Measurements from ENCODE around the gene NDUFA12.

Gene NDUFA12

DNA sequence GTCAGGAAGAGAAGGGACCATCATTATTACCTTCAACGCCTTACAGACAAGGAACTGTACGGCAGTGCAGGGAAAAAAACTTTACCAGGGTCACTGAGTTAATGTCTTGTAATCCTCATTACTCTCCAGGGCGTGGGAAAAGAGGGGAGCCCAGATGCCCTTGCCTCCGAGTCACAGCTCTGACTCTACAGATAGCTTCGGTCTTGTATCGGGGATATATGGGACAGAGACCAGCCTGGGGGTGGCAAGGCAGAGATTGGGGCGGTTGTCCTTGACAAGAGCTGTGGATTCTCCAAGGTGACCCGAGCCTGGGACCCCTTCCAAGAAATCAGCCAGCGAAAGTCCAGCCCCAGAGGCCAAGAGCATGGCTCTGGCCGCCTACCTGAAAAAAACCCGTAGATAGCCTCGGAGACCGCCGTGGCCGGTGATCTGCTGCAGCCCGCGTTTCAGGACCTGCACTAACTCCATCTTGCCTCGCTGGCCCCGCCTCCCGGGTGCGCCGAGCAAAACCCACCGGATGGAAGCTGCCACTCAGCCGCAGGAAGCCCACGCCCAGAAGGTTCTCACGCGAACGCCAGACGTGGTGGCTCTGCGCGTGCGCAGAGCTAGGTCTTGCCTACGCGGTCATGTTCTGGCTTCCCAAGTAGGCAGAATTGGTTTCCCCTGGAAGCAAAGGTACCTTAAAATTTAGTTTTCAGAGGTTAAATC is at the start of gene NDUFA12:
Gene NDUFA12 (minus strand): TSS at position 485 of the 708 bp plus-strand sequence. CDS start 17 bp downstream, at position 468.
- Histone ChIP-seq H3K9ac (ENCODE audit: low read length) (peak within 1 kb of the TSS; percentile 89), H3K9me3 (ENCODE audit: control insufficient read depth, insufficient read depth, low read depth, low read length) (peaks cover 12% of the 10 kb centered on the region; the same call in 1 of the 2 replicates), H3K4me3 (ENCODE audit: low read depth, low read length) (peak within 1 kb of the TSS; percentile 95), H3K27me3 (ENCODE audit: control insufficient read depth, insufficient read depth, low read length) (no peaks in the 10 kb centered on the region), H3K4me1 (ENCODE audit: control insufficient read depth, insufficient read depth, low read length) (no peaks in the 10 kb centered on the region), H3K27ac (ENCODE audit: low read depth, low read length) (peak within 1 kb of the TSS; percentile 71; the same call in 1 of the 2 replicates), H3K36me3 (ENCODE audit: control insufficient read depth, insufficient read depth, low read length) (peaks cover 16% of the 10 kb centered on the region)

GRCh38 chr12:95051241-95051640 is 47.7 kb upstream of the NDUFA12 start:
- Histone ChIP-seq H3K9ac (ENCODE audit: low read length) (no peak overlapping the region), H3K9me3 (ENCODE audit: control insufficient read depth, insufficient read depth, low read depth, low read length) (no peaks in the 10 kb centered on the region), H3K4me1 (ENCODE audit: control insufficient read depth, insufficient read depth, low read length) (no peaks in the 10 kb centered on the region), H3K4me3 (ENCODE audit: low read depth, low read length) (no peak overlapping the region), H3K27me3 (ENCODE audit: control insufficient read depth, insufficient read depth, low read length) (no peaks in the 10 kb centered on the region), H3K27ac (ENCODE audit: low read depth, low read length) (no peak overlapping the region), H3K36me3 (ENCODE audit: control insufficient read depth, insufficient read depth, low read length) (peaks cover 85% of the 10 kb centered on the region)

- Histone ChIP-seq H3K4me3 (ENCODE audit: low read depth, low read length) (no peak overlapping the region), H3K36me3 (ENCODE audit: control insufficient read depth, insufficient read depth, low read length) (peaks cover 83% of the 10 kb centered on the region), H3K9me3 (ENCODE audit: control insufficient read depth, insufficient read depth, low read depth, low read length) (no peaks in the 10 kb centered on the region), H3K27me3 (ENCODE audit: control insufficient read depth, insufficient read depth, low read length) (no peaks in the 10 kb centered on the region), H3K9ac (ENCODE audit: low read length) (no peak overlapping the region), H3K27ac (ENCODE audit: low read depth, low read length) (no peak overlapping the region), H3K4me1 (ENCODE audit: control insufficient read depth, insufficient read depth, low read length) (no peaks in the 10 kb centered on the region)
Measured at GRCh38 chr12:95037906-95038305, 34.4 kb upstream of the NDUFA12 start.

DNA sequence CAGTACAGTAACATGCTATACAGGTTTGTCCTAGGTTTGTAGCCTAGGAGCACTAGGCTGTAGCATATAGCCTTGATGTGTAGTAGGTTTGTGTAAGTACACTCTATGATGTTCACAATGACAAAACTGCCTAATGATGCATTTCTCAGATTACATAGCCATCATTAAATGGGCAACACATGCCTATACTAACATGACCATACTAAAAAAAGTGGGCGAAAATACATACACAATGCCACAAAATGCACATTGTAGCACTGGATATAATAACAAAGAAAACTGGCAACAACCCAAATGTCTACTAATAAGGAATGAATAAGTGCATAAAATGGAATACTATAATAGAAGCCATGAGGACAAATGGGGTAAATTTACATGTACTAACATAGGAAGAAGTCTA is 31.3 kb upstream of the NDUFA12 start:
- H3K9me3 ChIP-seq (ENCODE audit: control insufficient read depth, insufficient read depth, low read depth, low read length) = no peaks in the 10 kb centered on the region
- no peak overlapping the region for H3K4me3 ChIP-seq (ENCODE audit: low read depth, low read length)
- H3K27ac ChIP-seq (ENCODE audit: low read depth, low read length) = no peak overlapping the region
- H3K36me3 ChIP-seq (ENCODE audit: control insufficient read depth, insufficient read depth, low read length) = peaks cover 79% of the 10 kb centered on the region
- H3K9ac ChIP-seq (ENCODE audit: low read length) = no peak overlapping the region
- no peaks in the 10 kb centered on the region for H3K27me3 ChIP-seq (ENCODE audit: control insufficient read depth, insufficient read depth, low read length)
- no peaks in the 10 kb centered on the region for H3K4me1 ChIP-seq (ENCODE audit: control insufficient read depth, insufficient read depth, low read length)

DNA sequence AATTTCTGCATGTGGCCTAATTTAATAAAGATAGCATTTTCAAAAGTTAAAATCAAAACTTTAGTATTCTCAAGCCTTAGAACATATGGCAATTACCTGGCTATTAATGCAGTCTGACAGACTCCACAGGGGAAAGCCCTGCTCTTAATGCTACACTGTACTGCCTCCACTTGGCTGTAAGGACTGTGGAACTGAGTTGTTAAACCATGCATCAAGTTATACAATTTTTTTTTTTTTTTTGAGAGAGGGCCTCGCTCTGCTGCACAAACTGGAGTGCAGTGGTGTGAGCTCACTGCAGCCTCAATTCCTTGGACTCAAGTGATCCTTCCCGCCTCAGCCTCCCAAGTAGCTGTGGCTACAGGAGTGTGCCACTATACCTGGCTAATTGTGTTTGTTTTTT is 19.0 kb upstream of the NDUFA12 start:
- Histone ChIP-seq H3K4me3 (ENCODE audit: low read depth, low read length) (no peak overlapping the region), H3K9me3 (ENCODE audit: control insufficient read depth, insufficient read depth, low read depth, low read length) (no peaks in the 10 kb centered on the region), H3K27me3 (ENCODE audit: control insufficient read depth, insufficient read depth, low read length) (no peaks in the 10 kb centered on the region), H3K27ac (ENCODE audit: low read depth, low read length) (no peak overlapping the region), H3K9ac (ENCODE audit: low read length) (no peak overlapping the region), H3K4me1 (ENCODE audit: control insufficient read depth, insufficient read depth, low read length) (no peaks in the 10 kb centered on the region), H3K36me3 (ENCODE audit: control insufficient read depth, insufficient read depth, low read length) (peaks cover 24% of the 10 kb centered on the region)

DNA sequence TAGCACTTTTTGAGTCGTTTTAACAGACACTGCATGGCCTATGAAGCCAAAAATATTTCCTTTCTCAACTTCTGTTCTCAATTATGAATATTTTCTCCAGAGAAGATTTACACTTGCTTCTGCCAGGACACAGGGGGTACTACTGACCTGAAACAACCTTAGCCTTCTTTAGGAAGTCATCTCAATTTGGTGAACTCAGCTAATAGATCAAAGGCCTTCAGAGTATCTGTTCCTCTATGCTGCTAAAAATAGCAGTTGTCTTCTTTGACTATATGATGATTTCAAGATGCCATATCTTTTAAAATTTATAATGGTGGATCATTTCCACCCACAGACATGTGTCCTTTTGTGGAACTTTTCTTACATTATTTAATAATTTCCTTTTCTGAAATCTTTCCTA is 14.0 kb upstream of the NDUFA12 start:
- no peak overlapping the region for H3K4me3 ChIP-seq (ENCODE audit: low read depth, low read length)
- H3K9me3 ChIP-seq (ENCODE audit: control insufficient read depth, insufficient read depth, low read depth, low read length) = no peaks in the 10 kb centered on the region
- no peak overlapping the region for H3K9ac ChIP-seq (ENCODE audit: low read length)
- no peaks in the 10 kb centered on the region for H3K27me3 ChIP-seq (ENCODE audit: control insufficient read depth, insufficient read depth, low read length)
- peaks cover 6% of the 10 kb centered on the region for H3K36me3 ChIP-seq (ENCODE audit: control insufficient read depth, insufficient read depth, low read length)
- no peak overlapping the region for H3K27ac ChIP-seq (ENCODE audit: low read depth, low read length)
- H3K4me1 ChIP-seq (ENCODE audit: control insufficient read depth, insufficient read depth, low read length) = no peaks in the 10 kb centered on the region

GRCh38 chr12:95016120-95016519 is 12.6 kb upstream of the NDUFA12 start:
- no peak overlapping the region for H3K9ac ChIP-seq (ENCODE audit: low read length)
- no peaks in the 10 kb centered on the region for H3K4me1 ChIP-seq (ENCODE audit: control insufficient read depth, insufficient read depth, low read length)
- H3K27me3 ChIP-seq (ENCODE audit: control insufficient read depth, insufficient read depth, low read length) = no peaks in the 10 kb centered on the region
- no peak overlapping the region for H3K27ac ChIP-seq (ENCODE audit: low read depth, low read length)
- H3K36me3 ChIP-seq (ENCODE audit: control insufficient read depth, insufficient read depth, low read length) = no peaks in the 10 kb centered on the region; the same call in 1 of the 2 replicates
- H3K4me3 ChIP-seq (ENCODE audit: low read depth, low read length) = no peak overlapping the region
- no peaks in the 10 kb centered on the region for H3K9me3 ChIP-seq (ENCODE audit: control insufficient read depth, insufficient read depth, low read depth, low read length)

DNA sequence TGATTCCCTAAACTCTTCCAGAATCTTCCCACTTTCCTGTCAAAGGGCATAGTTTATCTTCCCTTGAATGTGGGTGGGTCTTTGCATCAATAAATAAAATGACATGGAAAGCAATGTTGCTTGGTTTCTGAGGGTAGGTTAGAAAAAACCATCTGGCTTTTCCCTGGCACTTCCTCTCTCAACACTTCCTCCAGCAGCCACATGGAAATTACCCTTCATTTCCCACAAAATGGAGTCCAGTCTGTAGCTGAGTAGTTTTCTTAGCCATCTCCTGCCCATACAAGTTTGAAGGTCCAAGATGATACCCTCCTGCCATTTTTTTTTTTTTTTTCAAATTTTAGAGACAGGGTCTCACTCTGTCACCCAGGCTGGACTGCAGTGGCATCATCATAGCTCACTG is 11.1 kb upstream of the NDUFA12 start:
- H3K27ac ChIP-seq (ENCODE audit: low read depth, low read length) = no peak overlapping the region
- H3K9me3 ChIP-seq (ENCODE audit: control insufficient read depth, insufficient read depth, low read depth, low read length) = no peaks in the 10 kb centered on the region
- H3K4me3 ChIP-seq (ENCODE audit: low read depth, low read length) = no peak overlapping the region
- H3K4me1 ChIP-seq (ENCODE audit: control insufficient read depth, insufficient read depth, low read length) = no peaks in the 10 kb centered on the region
- H3K36me3 ChIP-seq (ENCODE audit: control insufficient read depth, insufficient read depth, low read length) = no peaks in the 10 kb centered on the region
- no peaks in the 10 kb centered on the region for H3K27me3 ChIP-seq (ENCODE audit: control insufficient read depth, insufficient read depth, low read length)
- no peak overlapping the region for H3K9ac ChIP-seq (ENCODE audit: low read length)

GRCh38 chr12:95006206-95006605 is 2.7 kb upstream of the NDUFA12 start:
- Histone ChIP-seq H3K27ac (ENCODE audit: low read depth, low read length) (no peak overlapping the region), H3K4me1 (ENCODE audit: control insufficient read depth, insufficient read depth, low read length) (no peaks in the 10 kb centered on the region)

GRCh38 chr12:95004610-95005009 is 1.1 kb upstream of the NDUFA12 start:
- Histone ChIP-seq H3K27me3 (ENCODE audit: control insufficient read depth, insufficient read depth, low read length) (no peaks in the 10 kb centered on the region), H3K36me3 (ENCODE audit: control insufficient read depth, insufficient read depth, low read length) (peaks cover 15% of the 10 kb centered on the region), H3K9ac (ENCODE audit: low read length) (no peak overlapping the region), H3K4me3 (ENCODE audit: low read depth, low read length) (no peak overlapping the region), H3K9me3 (ENCODE audit: control insufficient read depth, insufficient read depth, low read depth, low read length) (peaks cover 13% of the 10 kb centered on the region; the same call in 1 of the 2 replicates), H3K27ac (ENCODE audit: low read depth, low read length) (no peak overlapping the region), H3K4me1 (ENCODE audit: control insufficient read depth, insufficient read depth, low read length) (no peaks in the 10 kb centered on the region)

More at GRCh38 chr12:95006206-95006605, 2.7 kb upstream of the NDUFA12 start:
- Histone ChIP-seq H3K9me3 (ENCODE audit: control insufficient read depth, insufficient read depth, low read depth, low read length) (peaks cover 13% of the 10 kb centered on the region; the same call in 1 of the 2 replicates), H3K36me3 (ENCODE audit: control insufficient read depth, insufficient read depth, low read length) (peaks cover 2% of the 10 kb centered on the region; the same call in 1 of the 2 replicates), H3K27me3 (ENCODE audit: control insufficient read depth, insufficient read depth, low read length) (no peaks in the 10 kb centered on the region), H3K9ac (ENCODE audit: low read length) (no peak overlapping the region), H3K4me3 (ENCODE audit: low read depth, low read length) (no peak overlapping the region)

DNA sequence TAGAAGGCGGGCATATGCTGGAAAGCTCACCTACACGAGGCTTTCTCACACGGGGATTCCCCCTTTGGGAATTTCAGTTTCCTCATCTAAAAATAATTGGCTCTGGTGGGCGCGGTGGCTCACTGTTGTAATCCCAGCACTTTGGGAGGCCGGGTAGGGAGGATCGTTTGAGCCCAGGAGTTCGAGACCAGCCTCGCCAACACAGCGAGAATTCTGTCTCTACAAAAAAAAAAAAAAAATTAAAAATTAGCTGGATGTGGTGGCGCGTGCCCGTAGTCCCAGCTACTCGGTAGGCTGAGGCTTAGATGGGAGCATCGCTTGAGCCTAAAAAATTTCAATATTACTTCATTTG is 400 bp upstream of the NDUFA12 start:
- H3K9ac ChIP-seq (ENCODE audit: low read length) = no peak overlapping the region
- H3K27me3 ChIP-seq (ENCODE audit: control insufficient read depth, insufficient read depth, low read length) = no peaks in the 10 kb centered on the region
- no peaks in the 10 kb centered on the region for H3K4me1 ChIP-seq (ENCODE audit: control insufficient read depth, insufficient read depth, low read length)
- no peak overlapping the region for H3K27ac ChIP-seq (ENCODE audit: low read depth, low read length)
- H3K36me3 ChIP-seq (ENCODE audit: control insufficient read depth, insufficient read depth, low read length) = peaks cover 16% of the 10 kb centered on the region
- peak overlapping the region; percentile 95 for H3K4me3 ChIP-seq (ENCODE audit: low read depth, low read length)
- peaks cover 13% of the 10 kb centered on the region; the same call in 1 of the 2 replicates for H3K9me3 ChIP-seq (ENCODE audit: control insufficient read depth, insufficient read depth, low read depth, low read length)

All from HUES6 (cell line).